B cell (primary cell): ENCODE results near the gene NTN3. TPM values are rescaled to one million over a fixed set of nuclear protein-coding genes. Genes with fewer than 3 reads are reported as not detected.

ENCODE experiments used
- ATAC-seq: fragments of 200-7000 bp; cut with Tn5 transposase; one replicate; pipeline ENCODE4 v1.10.0; 2021; ENCODE audit warnings: low read depth, mild to moderate bottlenecking, moderate number of reproducible peaks, moderate library complexity
- CTCF ChIA-PET: fragments of 350-600 bp; sonication (Branson Sonifier 250); formaldehyde crosslinking; loops from one replicate; lab custom pipeline; 2021; ENCODE audit warnings: antibody characterized with exemption, inconsistent platforms; lab: Charles Lee
- POLR2A ChIA-PET: fragments of 350-600 bp; sonication (Branson Sonifier 250); formaldehyde crosslinking; loops from one replicate; lab custom pipeline; 2021; ENCODE audit warnings: antibody characterized with exemption; lab: Charles Lee
- DNase-seq: peaks from one replicate; pipeline ENCODE4 v3.0.0; 2013
- H2AFZ ChIP-seq: 2 replicates; pipeline ENCODE4 v1.6.1; 2012; ENCODE audit warnings: mild to moderate bottlenecking, low read depth, low read length; ENCODE audit not compliant: insufficient read depth, poor library complexity, severe bottlenecking
- H3K27ac ChIP-seq, 2 donors: 1 replicate in 1 of 2; 2 replicates in 1 of 2; pipeline ENCODE4 v1.5.1; 2012 to 2013; ENCODE audit warnings: low read length in 2 of 2, mild to moderate bottlenecking in 2 of 2, moderate library complexity in 1 of 2
- H3K27me3 ChIP-seq, 4 experiments: fragments of 200-600 bp in 1 of 4; sonication (generic) in 1 of 4; replicated peaks in 1 of 4; 1 replicate in 2 of 4; 2 replicates in 2 of 4; pipeline versions ENCODE4 v1.6.1 to v1.7.0; 2013 to 2016; ENCODE audit warnings: low read length in 3 of 4, mild to moderate bottlenecking in 2 of 4, mixed read lengths in 1 of 4, moderate library complexity in 1 of 4; ENCODE audit not compliant: insufficient read depth in 4 of 4, control insufficient read depth in 3 of 4; ENCODE audit errors: control extremely low read depth in 1 of 4
- H3K36me3 ChIP-seq, 2 experiments: replicated peaks in 1 of 2; 1 replicate in 1 of 2; 2 replicates in 1 of 2; pipeline versions ENCODE4 v1.6.1 to v1.7.1; 2013; ENCODE audit warnings: low read length in 1 of 2; ENCODE audit not compliant: insufficient read depth in 2 of 2, control insufficient read depth in 1 of 2; ENCODE audit errors: control extremely low read depth in 1 of 2, extremely low read depth in 1 of 2
- H3K4me1 ChIP-seq, 2 donors: fragments of 200-600 bp in 1 of 2; sonication (generic) in 1 of 2; 1 replicate in 1 of 2; 2 replicates in 1 of 2; pipeline versions ENCODE4 v1.5.1 to v1.6.1; 2013 to 2017; ENCODE audit warnings: low read length in 2 of 2; ENCODE audit not compliant: control insufficient read depth in 2 of 2, insufficient read depth in 2 of 2
- H3K4me2 ChIP-seq: replicated peaks from 2 replicates; pipeline ENCODE3; 2012; ENCODE audit warnings: mild to moderate bottlenecking, low read depth, low read length; ENCODE audit not compliant: poor library complexity, severe bottlenecking
- H3K4me3 ChIP-seq, 5 experiments: fragments of 200-600 bp in 1 of 5; sonication (generic) in 1 of 5; 1 replicate in 3 of 5; 2 replicates in 2 of 5; pipeline versions ENCODE4 v1.5.1 to v1.7.0; 2011 to 2016; ENCODE audit warnings: low read length in 4 of 5, mild to moderate bottlenecking in 4 of 5, low read depth in 2 of 5, control low read depth in 1 of 5, moderate library complexity in 1 of 5; ENCODE audit not compliant: insufficient read depth in 1 of 5; ENCODE audit errors: control extremely low read depth in 1 of 5, extremely low read depth in 1 of 5
- H3K79me2 ChIP-seq: fragments of 200-600 bp; sonication (generic); one replicate; pipeline ENCODE4 v1.6.0; 2016; ENCODE audit warnings: low read length; ENCODE audit not compliant: control insufficient read depth, insufficient read depth
- H3K9ac ChIP-seq: fragments of 200-600 bp; sonication (generic); 2 replicates; pipeline ENCODE4 v1.6.1; 2017; ENCODE audit warnings: mild to moderate bottlenecking, low read length, moderate library complexity
- H3K9me3 ChIP-seq, 3 donors: one replicate each; pipeline versions ENCODE4 v1.6.1 to v1.7.1; 2013; ENCODE audit warnings: low read length in 2 of 3; ENCODE audit not compliant: control insufficient read depth in 2 of 3, insufficient read depth in 1 of 3; ENCODE audit errors: control extremely low read depth in 1 of 3
- H4K20me1 ChIP-seq: 2 replicates; pipeline ENCODE4 v1.6.0; 2012; ENCODE audit warnings: mild to moderate bottlenecking, low read length; ENCODE audit not compliant: insufficient read depth, control insufficient read depth, poor library complexity, severe bottlenecking
- H3K27ac Mint-ChIP-seq: one replicate; pipeline ENCODE4 v1.8.0; 2021; ENCODE audit warnings: mixed read lengths
- H3K27me3 Mint-ChIP-seq: one replicate; pipeline ENCODE4 v1.8.0; 2021; ENCODE audit warnings: mixed read lengths
- H3K4me1 Mint-ChIP-seq: one replicate; pipeline ENCODE4 v1.8.0; 2021; ENCODE audit warnings: mixed read lengths
- H3K4me3 Mint-ChIP-seq: one replicate; pipeline ENCODE4 v1.8.0; 2021; ENCODE audit warnings: mixed read lengths
- H3K9me3 Mint-ChIP-seq: one replicate; pipeline ENCODE4 v1.8.0; 2022; ENCODE audit warnings: mixed read lengths; ENCODE audit not compliant: insufficient read depth
- EZH2 ChIP-seq: IDR thresholded peaks from 2 replicates; pipeline ENCODE4 v1.6.1; 2012; ENCODE audit warnings: borderline replicate concordance, low read depth, mild to moderate bottlenecking, moderate library complexity, low read length; ENCODE audit not compliant: insufficient read depth, poor library complexity, severe bottlenecking
- WGBS: methylation state at CpG from one replicate; pipeline ENCODE4 v1.1.5; 2013; ENCODE audit warnings: missing lambda C conversion rate; ENCODE audit not compliant: insufficient coverage; 5-methylcytosine and 5-hydroxymethylcytosine counted together
- intact Hi-C: fragments of 100-400 bp; cut with micrococcal nuclease; formaldehyde crosslinking; loops from one replicate; pipeline ENCODE4 v1.10.0; 2022
- polyA plus RNA-seq: library from polyadenylated mRNA; depleted of rRNA; stranded (reverse); fragments of >200 nt; gene quantifications from 2 replicates; pipeline ENCODE4 v1.2.3, GENCODE V29; 2012
- total RNA-seq, 2 donors: library from RNA; stranded (reverse); fragments of 120-200 nt in 1 of 2; gene quantifications; 1 replicate in 1 of 2; 2 replicates in 1 of 2; pipeline versions ENCODE4 v1.2.3 to v1.2.4, GENCODE V29; 2013 to 2022
- TF ChIP-seq, protein P1 (sequence below): fragments of 200-600 bp; IDR thresholded peaks from one replicate; pipeline ENCODE4 v1.8.0; 2022; ENCODE audit warnings: antibody characterized with exemption, mild to moderate bottlenecking

NTN3 gene
- total and polyA plus RNA-seq, 2 donors (not counting 1 experiment from before 2014, with no cell fraction given), result not detected

GRCh38 chr16:2484898-2485508 lies 13.9 kb downstream of the NTN3 start:
- no peaks in the 10 kb centered on the region for H3K9me3 ChIP-seq
- no peak overlapping the region for H3K27ac ChIP-seq
- H4K20me1 ChIP-seq, result no peaks in the 10 kb centered on the region
- no peak overlapping the region for H3K4me3 Mint-ChIP-seq
- no peaks in the 10 kb centered on the region for H3K27me3 ChIP-seq
- intact Hi-C loops, result no loop called here
- DNase-seq, result no peak
- peaks cover 68% of the 10 kb centered on the region for H3K79me2 ChIP-seq
- TF ChIP-seq, protein P1, sequence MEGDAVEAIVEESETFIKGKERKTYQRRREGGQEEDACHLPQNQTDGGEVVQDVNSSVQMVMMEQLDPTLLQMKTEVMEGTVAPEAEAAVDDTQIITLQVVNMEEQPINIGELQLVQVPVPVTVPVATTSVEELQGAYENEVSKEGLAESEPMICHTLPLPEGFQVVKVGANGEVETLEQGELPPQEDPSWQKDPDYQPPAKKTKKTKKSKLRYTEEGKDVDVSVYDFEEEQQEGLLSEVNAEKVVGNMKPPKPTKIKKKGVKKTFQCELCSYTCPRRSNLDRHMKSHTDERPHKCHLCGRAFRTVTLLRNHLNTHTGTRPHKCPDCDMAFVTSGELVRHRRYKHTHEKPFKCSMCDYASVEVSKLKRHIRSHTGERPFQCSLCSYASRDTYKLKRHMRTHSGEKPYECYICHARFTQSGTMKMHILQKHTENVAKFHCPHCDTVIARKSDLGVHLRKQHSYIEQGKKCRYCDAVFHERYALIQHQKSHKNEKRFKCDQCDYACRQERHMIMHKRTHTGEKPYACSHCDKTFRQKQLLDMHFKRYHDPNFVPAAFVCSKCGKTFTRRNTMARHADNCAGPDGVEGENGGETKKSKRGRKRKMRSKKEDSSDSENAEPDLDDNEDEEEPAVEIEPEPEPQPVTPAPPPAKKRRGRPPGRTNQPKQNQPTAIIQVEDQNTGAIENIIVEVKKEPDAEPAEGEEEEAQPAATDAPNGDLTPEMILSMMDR, result no peak
- no peak for TF ChIP-seq EZH2
- H3K27me3 Mint-ChIP-seq, result no peaks in the 10 kb centered on the region
- H2AFZ ChIP-seq, result no peak overlapping the region
- ChIA-PET CTCF (interaction anchor here (1.0 to 4.8 kb wide), 3 partner anchors 56 to 291 kb away, joined by 4 to 31 read pairs (median 28); partner anchors contain the start of gene CCNF), POLR2A (no interaction called here)
- H3K4me2 ChIP-seq, result no peak overlapping the region
- ATAC-seq, result no peak
- H3K36me3 ChIP-seq, result no peaks in the 10 kb centered on the region
- H3K9ac ChIP-seq, result no peak overlapping the region
- no peak overlapping the region for H3K4me3 ChIP-seq
- H3K4me1 ChIP-seq, result peaks cover 24 to 26% of the 10 kb centered on the region in 2 donors
- peaks cover 19% of the 10 kb centered on the region for H3K4me1 Mint-ChIP-seq
- H3K9me3 Mint-ChIP-seq, result no peaks in the 10 kb centered on the region
- H3K27ac Mint-ChIP-seq, result no peak overlapping the region
- WGBS, result 87% methylated on average over 3 of the region's 13 CpGs

GRCh38 chr16:2485811-2486507 lies 14.9 kb downstream of the NTN3 start:
- WGBS, result 85% methylated on average over 24 of the region's 33 CpGs
- peak overlapping the region; percentile 75 for H3K4me2 ChIP-seq
- H4K20me1 ChIP-seq, result no peaks in the 10 kb centered on the region
- Mint-ChIP-seq H3K9me3 (no peaks in the 10 kb centered on the region), H3K27me3 (no peaks in the 10 kb centered on the region), H3K27ac (no peak overlapping the region), H3K4me1 (peaks cover 19% of the 10 kb centered on the region), H3K4me3 (no peak overlapping the region)
- ChIA-PET CTCF (interaction anchor here (0.8 to 4.8 kb wide), 9 partner anchors 9 to 291 kb away, joined by 3 to 31 read pairs (median 7); partner anchors contain the start of genes CCNF, ECI1, TBC1D24 and TEDC2), POLR2A (interaction anchor here (0.6 to 1.3 kb wide), 3 partner anchors 26 to 332 kb away, joined by 3 read pairs; partner anchors contain the start of gene TEDC2)
- intact Hi-C loops, result no loop called here
- H3K27ac ChIP-seq, result no peak overlapping the region
- no peak for ATAC-seq
- H2AFZ ChIP-seq, result no peak overlapping the region
- no peak for DNase-seq
- peaks cover 24 to 26% of the 10 kb centered on the region in 2 donors for H3K4me1 ChIP-seq
- H3K9me3 ChIP-seq, result no peaks in the 10 kb centered on the region
- H3K79me2 ChIP-seq, result peaks cover 68% of the 10 kb centered on the region
- no peak overlapping the region for H3K9ac ChIP-seq
- TF ChIP-seq, protein P1, result no peak
- TF ChIP-seq EZH2, result no peak
- H3K36me3 ChIP-seq, result peaks cover 0 to 3% of the 10 kb centered on the region in 2 experiments
- H3K27me3 ChIP-seq, result no peaks in the 10 kb centered on the region
- H3K4me3 ChIP-seq, result no peak overlapping the region
